Esophagus muscularis mucosa (tissue), 4 donors: ENCODE results near the gene TNK2. TPM values are rescaled to one million over a fixed set of nuclear protein-coding genes. Genes with fewer than 3 reads are reported as not detected.

Experiments
- DNase-seq: peaks from one replicate; pipeline ENCODE4 v3.0.0-alpha.2; 2017; ENCODE audit errors: extremely low spot score
- H3K27ac ChIP-seq, 4 donors: fragments of 200-600 bp; sonication (generic); replicated peaks in 1 of 4; 1 replicate in 3 of 4; 2 replicates in 1 of 4; pipeline ENCODE4 v1.5.1; 2016 to 2019; ENCODE audit warnings: mild to moderate bottlenecking in 1 of 4
- H3K27me3 ChIP-seq, 4 donors: fragments of 200-600 bp; sonication (generic); one replicate each; pipeline versions ENCODE4 v1.5.1 to v1.6.0; 2016 to 2019
- H3K36me3 ChIP-seq, 4 donors: fragments of 200-600 bp; sonication (generic); one replicate each; pipeline ENCODE4 v1.5.1; 2016 to 2019
- H3K4me1 ChIP-seq, 4 donors: fragments of 200-600 bp; sonication (generic); one replicate each; pipeline ENCODE4 v1.5.1; 2016 to 2019
- H3K4me3 ChIP-seq, 4 donors: fragments of 200-600 bp; sonication (generic); 1 replicate in 2 of 4; 2 replicates in 2 of 4; pipeline ENCODE4 v1.5.1; 2016 to 2019; ENCODE audit warnings: mild to moderate bottlenecking in 4 of 4, moderate library complexity in 1 of 4
- H3K9me3 ChIP-seq, 4 donors: fragments of 200-600 bp; sonication (generic); 1 replicate in 3 of 4; 2 replicates in 1 of 4; pipeline ENCODE4 v1.5.1; 2016 to 2019
- EP300 ChIP-seq: sonication (generic); formaldehyde crosslinking; IDR thresholded peaks from one replicate; pipeline ENCODE4 v1.6.1; 2017; ENCODE audit warnings: antibody characterized with exemption
- POLR2A ChIP-seq: fragments of 450-650 bp; IDR thresholded peaks from one replicate; pipeline ENCODE4 v1.6.1; 2017; ENCODE audit warnings: antibody characterized with exemption, moderate library complexity, mild to moderate bottlenecking, low read depth
- POLR2AphosphoS5 ChIP-seq, 2 donors: sonication (generic); formaldehyde crosslinking; IDR thresholded peaks; one replicate each; pipeline ENCODE4 v1.6.1; 2017; ENCODE audit warnings: antibody characterized with exemption in 2 of 2
- WGBS: methylation state at CpG from one replicate; pipeline ENCODE4 v1.1.5; 2018; 5-methylcytosine and 5-hydroxymethylcytosine counted together
- intact Hi-C: fragments of 100-400 bp; cut with DNase I; formaldehyde crosslinking; loops from one replicate; pipeline ENCODE4 v1.15.1; 2023
- total RNA-seq, 4 donors: library from RNA; depleted of rRNA; stranded (reverse); fragments of >200 nt; gene quantifications; one replicate each; pipeline versions ENCODE4 v1.1.0 to v1.2.1, GENCODE V29; 2016
- TF ChIP-seq, protein P1 (sequence below), 3 experiments: fragments of 200-600 bp in 2 of 3; fragments of 450-650 bp in 1 of 3; sonication (generic) in 2 of 3; IDR thresholded peaks; one replicate each; pipeline ENCODE4 v1.5.1; 2017 to 2019; ENCODE audit warnings: antibody characterized with exemption in 3 of 3, mild to moderate bottlenecking in 2 of 3, moderate library complexity in 1 of 3

Gene TNK2
- total RNA-seq, 4 donors from 2014 or later = 16.4 to 42.3 (median 28.3) TPM

GRCh38 chr3:195879416-195880036 is 28.8 kb downstream of the TNK2 start:
- intact Hi-C loops = no loop called here
- WGBS = 88% methylated on average over 14 of the region's 16 CpGs
- Histone ChIP-seq H3K27ac (no peak overlapping the region), H3K4me3 (no peak overlapping the region), H3K27me3 (no peaks in the 10 kb centered on the region), H3K9me3 (no peaks in the 10 kb centered on the region), H3K36me3 (peaks cover 28 to 83% (median 78%) of the 10 kb centered on the region in 4 donors), H3K4me1 (peaks cover 0 to 2% (median 0%) of the 10 kb centered on the region in 4 donors)
- no peak for TF ChIP-seq POLR2AphosphoS5 (IDR thresholded peaks at IDR 0.05)
- TF ChIP-seq, protein P1, sequence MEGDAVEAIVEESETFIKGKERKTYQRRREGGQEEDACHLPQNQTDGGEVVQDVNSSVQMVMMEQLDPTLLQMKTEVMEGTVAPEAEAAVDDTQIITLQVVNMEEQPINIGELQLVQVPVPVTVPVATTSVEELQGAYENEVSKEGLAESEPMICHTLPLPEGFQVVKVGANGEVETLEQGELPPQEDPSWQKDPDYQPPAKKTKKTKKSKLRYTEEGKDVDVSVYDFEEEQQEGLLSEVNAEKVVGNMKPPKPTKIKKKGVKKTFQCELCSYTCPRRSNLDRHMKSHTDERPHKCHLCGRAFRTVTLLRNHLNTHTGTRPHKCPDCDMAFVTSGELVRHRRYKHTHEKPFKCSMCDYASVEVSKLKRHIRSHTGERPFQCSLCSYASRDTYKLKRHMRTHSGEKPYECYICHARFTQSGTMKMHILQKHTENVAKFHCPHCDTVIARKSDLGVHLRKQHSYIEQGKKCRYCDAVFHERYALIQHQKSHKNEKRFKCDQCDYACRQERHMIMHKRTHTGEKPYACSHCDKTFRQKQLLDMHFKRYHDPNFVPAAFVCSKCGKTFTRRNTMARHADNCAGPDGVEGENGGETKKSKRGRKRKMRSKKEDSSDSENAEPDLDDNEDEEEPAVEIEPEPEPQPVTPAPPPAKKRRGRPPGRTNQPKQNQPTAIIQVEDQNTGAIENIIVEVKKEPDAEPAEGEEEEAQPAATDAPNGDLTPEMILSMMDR (IDR thresholded peaks at IDR 0.05) = no peak
- TF ChIP-seq POLR2A = no peak
- no peak for TF ChIP-seq EP300
- no peak for DNase-seq

- intact Hi-C loops = no loop called here
- no peaks in the 10 kb centered on the region for H3K9me3 ChIP-seq
- TF ChIP-seq POLR2AphosphoS5 (IDR thresholded peaks at IDR 0.05) (no peak), EP300 (no peak), POLR2A (no peak)
- TF ChIP-seq, protein P1 (IDR thresholded peaks at IDR 0.05) = no peak
- DNase-seq = no peak
- H3K4me3 ChIP-seq = no peak overlapping the region
- peaks cover 21 to 79% (median 74%) of the 10 kb centered on the region in 4 donors for H3K36me3 ChIP-seq
- H3K27me3 ChIP-seq = no peaks in the 10 kb centered on the region
- H3K27ac ChIP-seq = no peak overlapping the region
- H3K4me1 ChIP-seq = peaks cover 0 to 5% (median 3%) of the 10 kb centered on the region in 4 donors
- 86% methylated on average over 17 of the region's 30 CpGs for WGBS
Measured at GRCh38 chr3:195878424-195879274, 29.7 kb downstream of the TNK2 start.

DNA sequence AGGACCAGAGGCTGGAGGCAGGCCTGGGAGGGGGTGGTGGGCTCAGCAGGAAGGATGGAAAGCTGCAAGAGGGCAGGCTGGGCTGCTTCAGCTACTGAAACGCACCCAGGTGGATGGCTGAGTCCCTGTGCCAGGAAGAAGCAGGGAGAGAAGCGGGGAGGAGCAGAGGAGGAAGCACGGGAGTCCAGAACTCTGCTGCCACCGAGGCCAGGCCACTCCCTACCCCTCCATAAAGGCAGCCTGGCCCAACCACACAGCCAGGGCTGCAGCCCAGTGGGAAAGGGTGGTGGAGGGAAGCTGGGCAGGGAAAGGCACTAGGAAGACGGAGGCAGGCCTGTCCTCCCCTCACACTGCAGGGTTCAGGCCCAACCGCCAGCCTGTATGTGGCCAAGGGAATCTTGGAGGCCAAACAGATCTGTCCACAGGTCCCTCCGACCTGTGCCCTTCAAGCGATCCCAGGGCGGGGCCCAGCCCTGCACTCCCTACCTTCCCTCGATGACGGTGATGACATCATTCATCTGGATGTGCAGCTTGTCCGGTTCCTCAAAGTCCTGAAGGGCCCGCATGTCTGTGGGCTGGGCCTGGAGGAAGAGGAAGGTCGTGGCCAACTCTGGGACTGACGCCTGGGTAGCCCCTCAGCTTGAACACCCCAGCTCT is 30.5 kb downstream of the TNK2 start:
- H3K27me3 ChIP-seq = no peaks in the 10 kb centered on the region
- DNase-seq = no peak
- TF ChIP-seq EP300 = no peak
- TF ChIP-seq, protein P1 (IDR thresholded peaks at IDR 0.05) = no peak
- no peak for TF ChIP-seq POLR2AphosphoS5 (IDR thresholded peaks at IDR 0.05)
- TF ChIP-seq POLR2A = no peak
- whole genome bisulfite sequencing = 81% methylated on average over 9 of the region's 15 CpGs
- intact Hi-C loops = no loop called here
- peaks cover 17 to 79% (median 73%) of the 10 kb centered on the region in 4 donors for H3K36me3 ChIP-seq
- H3K4me1 ChIP-seq = peaks cover 0 to 9% (median 6%) of the 10 kb centered on the region in 4 donors
- no peak overlapping the region for H3K4me3 ChIP-seq
- no peaks in the 10 kb centered on the region for H3K9me3 ChIP-seq
- H3K27ac ChIP-seq = no peak overlapping the region

DNA sequence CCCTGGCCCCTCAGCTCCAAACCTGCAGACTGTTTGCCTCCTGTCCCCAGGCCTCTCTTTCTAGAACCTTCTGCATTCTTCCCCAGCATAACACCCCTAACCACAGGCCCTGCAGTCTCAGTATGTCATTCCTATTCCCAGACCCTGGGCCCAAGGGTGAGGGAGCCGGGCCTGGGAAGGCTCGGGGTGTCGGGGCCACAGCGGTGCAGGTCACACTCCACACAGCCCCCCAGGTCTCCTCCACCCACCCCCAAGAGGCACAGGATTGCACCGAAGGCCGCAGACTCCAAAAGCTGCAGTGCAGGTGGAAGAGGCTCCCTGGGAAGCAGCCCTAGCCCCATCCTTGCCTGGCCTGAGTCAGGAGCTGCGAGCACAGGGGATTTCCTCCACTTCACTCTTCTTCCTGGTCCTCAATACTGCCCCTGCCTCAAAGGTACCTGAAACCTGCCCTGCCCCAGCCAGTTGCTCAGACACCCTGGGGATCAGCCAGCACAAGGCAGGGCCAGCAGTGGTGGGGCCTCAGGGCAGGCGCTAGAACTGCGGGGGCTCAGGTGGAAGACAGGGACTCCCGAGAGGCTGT is 31.1 kb downstream of the TNK2 start:
- 93% methylated on average over 6 of the region's 10 CpGs for WGBS
- intact Hi-C loops = no loop called here
- TF ChIP-seq EP300 (no peak), POLR2A (no peak), POLR2AphosphoS5 (IDR thresholded peaks at IDR 0.05) (no peak)
- TF ChIP-seq, protein P1 (IDR thresholded peaks at IDR 0.05) = no peak
- H3K9me3 ChIP-seq = no peaks in the 10 kb centered on the region
- H3K27me3 ChIP-seq = no peaks in the 10 kb centered on the region
- DNase-seq = no peak
- H3K36me3 ChIP-seq = peaks cover 17 to 79% (median 73%) of the 10 kb centered on the region in 4 donors
- no peak overlapping the region for H3K27ac ChIP-seq
- H3K4me1 ChIP-seq = peaks cover 0 to 9% (median 6%) of the 10 kb centered on the region in 4 donors
- no peak overlapping the region for H3K4me3 ChIP-seq
